GM21447 (cell line): ENCODE results near the gene PTPN14.

ENCODE experiments used
- ATAC-seq: cut with Tn5 transposase; IDR thresholded peaks from one replicate; pipeline ENCODE4 v1.9.1; 2021; ENCODE audit not compliant: unreplicated experiment

Gene PTPN14

GRCh38 chr1:214569357-214570004 is 18.1 kb upstream of the PTPN14 start:
- no peak for ATAC-seq

- no peak for ATAC-seq
Observed at GRCh38 chr1:214568328-214568727, 16.9 kb upstream of the PTPN14 start.

- no peak for ATAC-seq
Observed at GRCh38 chr1:214567481-214567980, 16.1 kb upstream of the PTPN14 start.

- no peak for ATAC-seq
Observed at GRCh38 chr1:214566158-214567104, 15.0 kb upstream of the PTPN14 start.

- ATAC-seq = no peak
Observed at GRCh38 chr1:214565310-214565709, 13.9 kb upstream of the PTPN14 start.

- ATAC-seq = no peak
Observed at GRCh38 chr1:214563881-214564280, 12.5 kb upstream of the PTPN14 start.

- ATAC-seq = peak; percentile 74
Observed at GRCh38 chr1:214557952-214558735, 6.7 kb upstream of the PTPN14 start.

GRCh38 chr1:214553142-214553710 is 1.8 kb upstream of the PTPN14 start:
- ATAC-seq = no peak

GRCh38 chr1:214552174-214552608 is 789 bp upstream of the PTPN14 start:
- no peak for ATAC-seq

- ATAC-seq = peak; percentile 26
Observed at GRCh38 chr1:214550857-214551435, 456 bp downstream of the PTPN14 start.

- ATAC-seq = no peak
Observed at GRCh38 chr1:214550013-214550856, 1.2 kb downstream of the PTPN14 start.

- ATAC-seq = no peak
Observed at GRCh38 chr1:214549604-214550003, 1.8 kb downstream of the PTPN14 start.

- ATAC-seq = no peak
Observed at GRCh38 chr1:214548988-214549387, 2.4 kb downstream of the PTPN14 start.

GRCh38 chr1:214548271-214548670 is 3.1 kb downstream of the PTPN14 start:
- no peak for ATAC-seq

- no peak for ATAC-seq
Observed at GRCh38 chr1:214547747-214548146, 3.7 kb downstream of the PTPN14 start.

- no peak for ATAC-seq
Observed at GRCh38 chr1:214546886-214547641, 4.3 kb downstream of the PTPN14 start.

GRCh38 chr1:214546084-214546483 is 5.3 kb downstream of the PTPN14 start:
- no peak for ATAC-seq

- no peak for ATAC-seq
Observed at GRCh38 chr1:214545293-214545692, 6.1 kb downstream of the PTPN14 start.

- ATAC-seq = no peak
Observed at GRCh38 chr1:214544791-214545190, 6.6 kb downstream of the PTPN14 start.
